K562 (cell line): Measurements from ENCODE around the gene NEURL1. TPM values are rescaled to one million over a fixed set of nuclear protein-coding genes. Genes with fewer than 3 reads are reported as not detected.

Experiments
- ATAC-seq: fragments of 200-7000 bp; cut with Tn5 transposase; 3 replicates; pipeline ENCODE4 v1.9.1; 2020; ENCODE audit warnings: moderate library complexity
- BruUV-seq: library from RNA; stranded (reverse); fragments of 400-500 nt; replicated peaks from 2 replicates; lab custom pipeline; 2021; lab: Mats Ljungman, UMichigan
- CTCF ChIA-PET: fragments of 300-600 bp; formaldehyde crosslinking; extraction: SDS; loops from one replicate; lab custom pipeline; 2021; ENCODE audit warnings: low intra/inter-chr PET ratio; lab: Yijun Ruan, JAX
- POLR2A ChIA-PET: fragments of 300-600, 350-650 bp; sonication (Branson Sonifier 250); formaldehyde crosslinking; extraction: SDS; loops from one replicate; lab custom pipeline; 2021; ENCODE audit warnings: antibody characterized with exemption, inconsistent platforms; lab: Yijun Ruan, JAX
- DNase-seq, 4 experiments: peaks; one replicate each; pipeline versions ENCODE4 v3.0.0 to v3.0.0-alpha.2; 2011 to 2018; ENCODE audit warnings: low spot score in 3 of 4, mixed read lengths in 3 of 4; ENCODE audit errors: extremely low read depth in 1 of 4
- FAIRE-seq: peaks from 2 replicates; lab custom pipeline; 2011; peaks lifted over from hg19 to GRCh38; lab: Jason Lieb, UNC
- H2AFZ ChIP-seq: 2 replicates; pipeline ENCODE4 v1.6.0; 2011; ENCODE audit warnings: low read depth, low read length, control low read depth, inconsistent platforms
- H3K27ac ChIP-seq: fragments of 200-600 bp; 3 replicates; pipeline ENCODE4 v1.8.0; 2011; ENCODE audit warnings: low read depth, mild to moderate bottlenecking, control low read depth, inconsistent platforms, low read length, moderate library complexity, mixed read lengths; ENCODE audit errors: extremely low read depth
- H3K27me3 ChIP-seq, 2 experiments: fragments of 300-600 bp in 1 of 2; 2 replicates in 1 of 2; 3 replicates in 1 of 2; pipeline versions ENCODE4 v1.6.0 to v1.8.0; 2011; ENCODE audit warnings: inconsistent platforms in 2 of 2, low read length in 2 of 2, mild to moderate bottlenecking in 1 of 2, mixed read lengths in 1 of 2, moderate library complexity in 1 of 2; ENCODE audit not compliant: control insufficient read depth in 2 of 2, insufficient read depth in 2 of 2
- H3K36me3 ChIP-seq: fragments of 300-600 bp; 3 replicates; pipeline ENCODE4 v1.8.0; 2011; ENCODE audit warnings: mild to moderate bottlenecking, low read length, inconsistent platforms; ENCODE audit not compliant: control insufficient read depth, insufficient read depth
- H3K4me1 ChIP-seq, 2 experiments: fragments of 200-600 bp in 1 of 2; replicated peaks in 1 of 2; 2 replicates in 1 of 2; 3 replicates in 1 of 2; pipeline versions ENCODE4 v1.5.1 to v1.8.0; 2011; ENCODE audit warnings: inconsistent platforms in 2 of 2, low read length in 2 of 2, mild to moderate bottlenecking in 1 of 2, mixed read lengths in 1 of 2, moderate library complexity in 1 of 2; ENCODE audit not compliant: control insufficient read depth in 2 of 2, insufficient read depth in 2 of 2
- H3K4me2 ChIP-seq: 2 replicates; pipeline ENCODE4 v1.6.1; 2011; ENCODE audit warnings: low read length, control low read depth, inconsistent platforms, mixed read lengths; ENCODE audit not compliant: insufficient read depth
- H3K4me3 ChIP-seq: fragments of 200-600 bp; sonication (generic), shearing (Covaris generic); 2 replicates; pipeline ENCODE4 v1.5.1; 2016; ENCODE audit warnings: control low read depth, inconsistent platforms
- H3K79me2 ChIP-seq: fragments of 200-600 bp; 3 replicates; pipeline ENCODE4 v1.8.0; 2011; ENCODE audit warnings: low read length, inconsistent platforms; ENCODE audit not compliant: control insufficient read depth, insufficient read depth
- H3K9ac ChIP-seq, 2 experiments: 2 replicates each; pipeline versions ENCODE4 v1.6.0 to v1.6.1; 2011; ENCODE audit warnings: low read depth in 2 of 2, low read length in 2 of 2, control low read depth in 1 of 2, inconsistent platforms in 1 of 2, mild to moderate bottlenecking in 1 of 2, mixed read lengths in 1 of 2; ENCODE audit not compliant: insufficient read depth in 1 of 2
- H3K9me1 ChIP-seq: one replicate; pipeline ENCODE4 v1.6.0; 2011; ENCODE audit warnings: inconsistent platforms, mild to moderate bottlenecking, low read length, moderate library complexity; ENCODE audit not compliant: control insufficient read depth, insufficient read depth
- H3K9me3 ChIP-seq: replicated peaks from 2 replicates; pipeline ENCODE4 v1.5.1; 2011; ENCODE audit warnings: low read depth, low read length, inconsistent platforms; ENCODE audit not compliant: control insufficient read depth, insufficient read depth
- H4K20me1 ChIP-seq: replicated peaks from 2 replicates; pipeline ENCODE4 v1.6.1; 2011; ENCODE audit warnings: low read length, inconsistent platforms, mixed read lengths; ENCODE audit not compliant: control insufficient read depth, insufficient read depth
- ARNT ChIP-seq, 2 experiments: fragments of 450-650 bp; IDR thresholded peaks; 2 replicates each; pipeline ENCODE4 v1.6.1; 2016; ENCODE audit warnings: mild to moderate bottlenecking in 1 of 2
- ATF1 ChIP-seq, 2 experiments: fragments of 450-650 bp in 1 of 2; IDR thresholded peaks; 2 replicates each; pipeline ENCODE4 v1.6.1; 2016; ENCODE audit warnings: missing compliant biosample characterization in 1 of 2, missing genetic modification characterization in 1 of 2
- BACH1 ChIP-seq: fragments of 200-800 bp; sonication (Bioruptor generic); IDR thresholded peaks from 2 replicates; pipeline ENCODE4 v1.6.1; 2016; ENCODE audit warnings: missing genetic modification characterization, missing compliant biosample characterization
- E2F3 ChIP-seq: fragments of 250-450 bp; sonication (Bioruptor Pico); IDR thresholded peaks from 2 replicates; pipeline ENCODE4 v1.4.0; 2020; ENCODE audit warnings: mild to moderate bottlenecking
- ELF4 ChIP-seq: fragments of 450-650 bp; formaldehyde crosslinking; IDR thresholded peaks from 2 replicates; pipeline ENCODE4 v1.4.0; 2022; ENCODE audit warnings: missing genetic modification characterization
- KLF6 ChIP-seq: fragments of 250-450 bp; sonication (Bioruptor Pico); IDR thresholded peaks from 2 replicates; pipeline ENCODE4 v1.4.0; 2020; ENCODE audit warnings: mild to moderate bottlenecking, moderate library complexity, borderline replicate concordance
- NELFE ChIP-seq: IDR thresholded peaks from 2 replicates; pipeline ENCODE4 v1.6.1; 2011; ENCODE audit warnings: mild to moderate bottlenecking; ENCODE audit not compliant: insufficient read depth, insufficient read length
- NRF1 ChIP-seq, 2 experiments: fragments of 450-650 bp; IDR thresholded peaks in 1 of 2; conservative IDR thresholded peaks in 1 of 2; 2 replicates each; pipeline ENCODE4 v1.6.1; 2014; ENCODE audit warnings: mild to moderate bottlenecking in 2 of 2
- NUFIP1 ChIP-seq: fragments of 450-650 bp; IDR thresholded peaks from 2 replicates; pipeline ENCODE4 v1.6.1; 2018; ENCODE audit not compliant: partially characterized antibody
- PYGO2 ChIP-seq: fragments of 450-650 bp; IDR thresholded peaks from 2 replicates; pipeline ENCODE4 v1.6.1; 2016; ENCODE audit warnings: mild to moderate bottlenecking, missing genetic modification characterization, moderate library complexity, missing compliant biosample characterization
- RBM17 ChIP-seq: fragments of 200-400 bp; formaldehyde crosslinking; IDR thresholded peaks from 2 replicates; pipeline ENCODE4 v1.6.1; 2017; ENCODE audit warnings: low read depth, mild to moderate bottlenecking, low read length, borderline replicate concordance
- RFX7 ChIP-seq: fragments of 250-450 bp; sonication (Bioruptor Pico); IDR thresholded peaks from 2 replicates; pipeline ENCODE4 v1.5.1; 2021; ENCODE audit warnings: mild to moderate bottlenecking
- SRSF1 ChIP-seq: fragments of 200-400 bp; formaldehyde crosslinking; IDR thresholded peaks from 2 replicates; pipeline ENCODE4 v1.6.1; 2017; ENCODE audit warnings: mild to moderate bottlenecking, low read depth, low read length, moderate library complexity
- WHSC1 ChIP-seq: IDR thresholded peaks from one replicate; pipeline ENCODE4 v1.6.1; 2012; ENCODE audit warnings: low read length, control low read depth, inconsistent platforms
- ZNF146 ChIP-seq: IDR thresholded peaks from one replicate; pipeline ENCODE4 v1.6.1; 2018; ENCODE audit warnings: missing compliant biosample characterization; ENCODE audit not compliant: unreplicated experiment
- ZNF224 ChIP-seq: sonication (generic); formaldehyde crosslinking; IDR thresholded peaks from 2 replicates; pipeline ENCODE4 v1.8.0; 2022; ENCODE audit warnings: mild to moderate bottlenecking, missing genetic modification reagents
- WGBS: fragments of 100-300 bp; shearing (Covaris generic); methylation state at CpG from one replicate; pipeline ENCODE4 v1.1.6; 2016; ENCODE audit warnings: low coverage, mixed read lengths; ENCODE audit not compliant: insufficient coverage; ENCODE audit errors: missing lambda C conversion rate; 5-methylcytosine and 5-hydroxymethylcytosine counted together
- in situ Hi-C: fragments of 300-500 bp; cut with MboI; formaldehyde crosslinking; loops from 4 replicates; pipeline ENCODE4 v1.15.0; 2018; ENCODE audit warnings: inconsistent platforms, mixed read lengths
- intact Hi-C: fragments of 100-400 bp; cut with micrococcal nuclease; formaldehyde crosslinking; loops from 2 replicates; pipeline ENCODE4 v1.14.2; 2022
- polyA plus RNA-seq, 8 experiments: library from polyadenylated mRNA; depleted of rRNA in 4 of 8; stranded (reverse) in 5 of 8; unstranded in 3 of 8; fragments of >200 nt; fragmentation: Nextera tagmentation in 2 of 8; fragmentation: Illumina TruSeq in 1 of 8; extraction: Ambion mirVana in 2 of 8; extraction: Trizol in 1 of 8; gene quantifications; 2 replicates each; pipeline versions ENCODE4 v1.2.1 to v1.2.3, GENCODE V29; 2011 to 2014; ENCODE audit warnings: inconsistent platforms in 1 of 8, missing spikeins in 1 of 8
- total RNA-seq, 7 experiments: library from RNA; depleted of rRNA in 6 of 7; stranded (reverse); fragments of >200 nt in 6 of 7; fragmentation: Illumina TruSeq in 2 of 7; extraction: Trizol in 2 of 7; gene quantifications; 2 replicates each; pipeline versions ENCODE4 v1.2.1 to v1.2.3, GENCODE V29; 2011 to 2021; ENCODE audit warnings: low replicate concordance in 1 of 7

NEURL1 gene
- total and polyA plus RNA-seq, 9 of the 15 experiments (the other 6 are each of a cell fraction or from before 2014, with no cell fraction given) = 0.01 to 0.45 (median 0.16) TPM; not detected in 5

- ChIA-PET POLR2A (interaction anchor here (0.6 kb wide), 1 partner anchor 13 kb away, joined by 3 read pairs; no protein-coding TSS in a partner anchor), CTCF (no interaction called here)
- in situ Hi-C loops = no loop called here
- H3K4me3 ChIP-seq = no peak overlapping the region
- no peaks in the 10 kb centered on the region for H3K9me3 ChIP-seq
- no peak overlapping the region for H3K9ac ChIP-seq
- H2AFZ ChIP-seq = no peak overlapping the region
- peaks cover 0 to 3% of the 10 kb centered on the region in 2 experiments; a peak in 2 of 5 replicates for H3K4me1 ChIP-seq
- H3K4me2 ChIP-seq = no peak overlapping the region
- BruUV-seq = no TSS peak
- H3K27ac ChIP-seq = no peak overlapping the region
- H4K20me1 ChIP-seq = no peaks in the 10 kb centered on the region
- DNase-seq = no peak
- H3K36me3 ChIP-seq = no peaks in the 10 kb centered on the region
- no peaks in the 10 kb centered on the region for H3K79me2 ChIP-seq
- TF ChIP-seq BACH1 (tag) (no peak), RBM17 (no peak), KLF6 (CRISPR knock-in tag) (no peak), E2F3 (CRISPR knock-in tag) (no peak)
- no peaks in the 10 kb centered on the region for H3K9me1 ChIP-seq
- WGBS = 74% methylated on average over 3 of the region's 3 CpGs
- H3K27me3 ChIP-seq = peaks cover 0 to 26% of the 10 kb centered on the region in 2 experiments; a peak in 2 of 5 replicates
- intact Hi-C loops = no loop called here
- no peak for FAIRE-seq
- no peak for ATAC-seq
These were observed 54.5 kb downstream of the NEURL1 start for GRCh38 chr10:103548006-103548405.

- ChIA-PET POLR2A (no interaction called here), CTCF (no interaction called here)
- no peak overlapping the region for H3K9ac ChIP-seq
- no peaks in the 10 kb centered on the region for H3K9me1 ChIP-seq
- no peak for ATAC-seq
- WGBS = 16% methylated on average over 11 of the region's 12 CpGs
- no peaks in the 10 kb centered on the region for H3K36me3 ChIP-seq
- no peak for FAIRE-seq
- H3K27me3 ChIP-seq = peaks cover 0 to 26% of the 10 kb centered on the region in 2 experiments; a peak in 2 of 5 replicates
- H3K4me3 ChIP-seq = no peak overlapping the region
- BruUV-seq = no TSS peak
- intact Hi-C loops (no loop called here), in situ Hi-C loops (no loop called here)
- no peaks in the 10 kb centered on the region for H4K20me1 ChIP-seq
- no peak overlapping the region for H3K4me2 ChIP-seq
- H2AFZ ChIP-seq = no peak overlapping the region
- H3K79me2 ChIP-seq = no peaks in the 10 kb centered on the region
- DNase-seq = no peak
- H3K9me3 ChIP-seq = no peaks in the 10 kb centered on the region
- H3K27ac ChIP-seq = no peak overlapping the region
- H3K4me1 ChIP-seq = peaks cover 0 to 3% of the 10 kb centered on the region in 2 experiments; a peak in 3 of 5 replicates
- no peak for TF ChIP-seq ZNF224
- no peak for TF ChIP-seq NRF1 (conservative IDR thresholded peaks at IDR 0.05 in 1 of 2, IDR thresholded peaks at IDR 0.05 in 1 of 2)
- no peak for TF ChIP-seq ATF1 (CRISPR knock-in tag; IDR thresholded peaks at IDR 0.05)
- TF ChIP-seq ATF1 (tag; IDR thresholded peaks at IDR 0.05) = no peak
- TF ChIP-seq PYGO2 (tag) = no peak
- no peak for TF ChIP-seq SRSF1
- TF ChIP-seq RFX7 (CRISPR knock-in tag) = no peak
- no peak for TF ChIP-seq WHSC1
- TF ChIP-seq NELFE = no peak
- no peak for TF ChIP-seq ZNF146 (CRISPR knock-in tag)
- no peak for TF ChIP-seq NUFIP1
- TF ChIP-seq ELF4 = no peak
- TF ChIP-seq ARNT (IDR thresholded peaks at IDR 0.05) = no peak
These were observed 55.3 kb downstream of the NEURL1 start for GRCh38 chr10:103548581-103549348.
